ENCODE data around the gene PDZD2. TPM values are rescaled to one million over a fixed set of nuclear protein-coding genes. Genes with fewer than 3 reads are reported as not detected.

The PDZD2 gene
- total and polyA plus RNA-seq, 11 donors = 28.3 to 116 (median 80.6) TPM

DNA sequence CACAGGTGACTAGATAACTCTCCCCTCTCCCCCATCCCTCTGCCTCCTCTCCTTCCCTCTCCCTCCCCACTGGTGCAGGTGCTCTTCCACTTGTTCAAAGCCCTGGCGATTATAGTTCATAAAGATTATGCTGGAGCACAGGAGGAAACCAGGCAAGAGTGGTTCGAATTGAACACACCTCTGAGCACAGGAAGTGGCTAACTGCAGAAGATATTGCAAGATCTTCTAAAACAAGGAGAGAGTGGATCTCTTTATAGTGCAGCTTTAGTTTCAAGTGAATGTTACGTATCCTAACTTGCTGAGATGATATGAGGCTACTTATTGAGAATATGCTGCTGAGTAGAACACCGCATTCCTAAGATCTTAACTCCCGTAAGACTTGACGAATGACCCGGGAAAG lies 356.8 kb downstream of the PDZD2 start:
- WGBS, 4 donors = 86 to 92% (median 90%) methylated on average over 7 of the region's 7 CpGs

DNA sequence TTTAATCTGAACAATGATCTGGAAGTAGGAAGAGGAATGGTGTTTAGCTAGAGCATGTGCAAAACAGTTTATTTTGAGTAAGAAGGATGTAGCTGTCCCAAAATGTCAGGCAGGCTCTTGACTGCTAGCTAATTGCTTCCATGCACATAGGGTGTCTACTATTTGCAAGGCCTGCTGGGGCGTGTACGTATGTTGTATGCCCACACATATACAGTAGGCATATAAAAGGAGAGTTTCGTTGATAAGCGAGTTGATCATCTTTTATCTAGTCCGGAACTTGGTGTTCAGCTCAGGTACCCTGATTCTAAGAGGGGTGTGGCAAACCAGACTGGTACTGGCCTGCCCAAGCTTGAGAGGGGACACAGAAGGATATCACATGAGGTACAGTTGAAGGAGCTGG lies 358.0 kb downstream of the PDZD2 start:
- H3K4me1 ChIP-seq = peaks cover 0 to 17% (median 12%) of the 10 kb centered on the region in 12 donors
- intact Hi-C loops (cut with DNase I) = no loop called here
- no peaks in the 10 kb centered on the region for H3K27me3 ChIP-seq
- H3K36me3 ChIP-seq = peaks cover 0 to 47% (median 12%) of the 10 kb centered on the region in 9 donors
- 96 to 99% (median 98%) methylated on average over 5 of the region's 5 CpGs for WGBS, 4 donors
- H3K9me3 ChIP-seq = no peaks in the 10 kb centered on the region
- no peak for ATAC-seq
- TF ChIP-seq, protein P1, sequence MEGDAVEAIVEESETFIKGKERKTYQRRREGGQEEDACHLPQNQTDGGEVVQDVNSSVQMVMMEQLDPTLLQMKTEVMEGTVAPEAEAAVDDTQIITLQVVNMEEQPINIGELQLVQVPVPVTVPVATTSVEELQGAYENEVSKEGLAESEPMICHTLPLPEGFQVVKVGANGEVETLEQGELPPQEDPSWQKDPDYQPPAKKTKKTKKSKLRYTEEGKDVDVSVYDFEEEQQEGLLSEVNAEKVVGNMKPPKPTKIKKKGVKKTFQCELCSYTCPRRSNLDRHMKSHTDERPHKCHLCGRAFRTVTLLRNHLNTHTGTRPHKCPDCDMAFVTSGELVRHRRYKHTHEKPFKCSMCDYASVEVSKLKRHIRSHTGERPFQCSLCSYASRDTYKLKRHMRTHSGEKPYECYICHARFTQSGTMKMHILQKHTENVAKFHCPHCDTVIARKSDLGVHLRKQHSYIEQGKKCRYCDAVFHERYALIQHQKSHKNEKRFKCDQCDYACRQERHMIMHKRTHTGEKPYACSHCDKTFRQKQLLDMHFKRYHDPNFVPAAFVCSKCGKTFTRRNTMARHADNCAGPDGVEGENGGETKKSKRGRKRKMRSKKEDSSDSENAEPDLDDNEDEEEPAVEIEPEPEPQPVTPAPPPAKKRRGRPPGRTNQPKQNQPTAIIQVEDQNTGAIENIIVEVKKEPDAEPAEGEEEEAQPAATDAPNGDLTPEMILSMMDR (IDR thresholded peaks at IDR 0.05) = no peak
- no peak for TF ChIP-seq POLR2A (IDR thresholded peaks at IDR 0.05)
- no peak overlapping the region for H3K27ac ChIP-seq
- no peak for DNase-seq
- no peak overlapping the region for H3K4me3 ChIP-seq

More for the DNA sequence above, 356.8 kb downstream of the PDZD2 start:
- H3K4me1 ChIP-seq = peaks cover 0 to 22% (median 12%) of the 10 kb centered on the region in 12 donors
- ATAC-seq = no peak
- H3K27ac ChIP-seq = no peak overlapping the region
- H3K36me3 ChIP-seq = peaks cover 0 to 37% (median 12%) of the 10 kb centered on the region in 9 donors
- no peak for DNase-seq
- no peaks in the 10 kb centered on the region for H3K27me3 ChIP-seq
- H3K4me3 ChIP-seq = no peak overlapping the region
- intact Hi-C loops (cut with DNase I) = no loop called here
- H3K9me3 ChIP-seq = no peaks in the 10 kb centered on the region
- TF ChIP-seq, protein P1 (IDR thresholded peaks at IDR 0.05) = no peak
- no peak for TF ChIP-seq POLR2A (IDR thresholded peaks at IDR 0.05)

DNA sequence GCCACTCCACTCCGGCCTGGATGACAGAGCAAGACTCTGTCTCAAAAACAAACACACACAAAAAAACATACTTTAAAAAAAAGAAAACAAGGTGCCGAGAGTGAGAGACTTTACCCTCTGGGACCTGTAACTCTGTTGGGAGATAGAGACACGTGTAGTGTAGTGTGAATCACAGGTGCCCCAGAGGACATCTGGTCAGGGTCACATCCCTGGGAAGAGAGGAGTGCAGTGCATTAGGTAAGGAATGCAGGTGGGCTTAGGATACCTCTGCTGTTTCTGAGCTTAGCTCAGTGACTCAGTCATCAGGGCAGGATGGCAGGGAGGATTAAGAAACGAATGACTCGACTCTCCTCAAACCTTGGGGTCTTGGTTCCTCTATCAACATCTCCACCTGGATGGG lies 360.5 kb downstream of the PDZD2 start:
- peaks cover 0 to 8% (median 0%) of the 10 kb centered on the region in 12 donors for H3K4me1 ChIP-seq
- TF ChIP-seq, protein P1 (IDR thresholded peaks at IDR 0.05) = no peak
- no peak for TF ChIP-seq POLR2A (IDR thresholded peaks at IDR 0.05)
- H3K4me3 ChIP-seq = no peak overlapping the region
- DNase-seq (no peak), ATAC-seq (no peak)
- intact Hi-C loops (cut with DNase I) = no loop called here
- no peak overlapping the region for H3K27ac ChIP-seq
- no peaks in the 10 kb centered on the region for H3K27me3 ChIP-seq
- H3K36me3 ChIP-seq = peaks cover 0 to 52% (median 14%) of the 10 kb centered on the region in 9 donors
- WGBS, 4 donors = 80 to 90% (median 85%) methylated on average over 5 of the region's 5 CpGs
- H3K9me3 ChIP-seq = no peaks in the 10 kb centered on the region

DNA sequence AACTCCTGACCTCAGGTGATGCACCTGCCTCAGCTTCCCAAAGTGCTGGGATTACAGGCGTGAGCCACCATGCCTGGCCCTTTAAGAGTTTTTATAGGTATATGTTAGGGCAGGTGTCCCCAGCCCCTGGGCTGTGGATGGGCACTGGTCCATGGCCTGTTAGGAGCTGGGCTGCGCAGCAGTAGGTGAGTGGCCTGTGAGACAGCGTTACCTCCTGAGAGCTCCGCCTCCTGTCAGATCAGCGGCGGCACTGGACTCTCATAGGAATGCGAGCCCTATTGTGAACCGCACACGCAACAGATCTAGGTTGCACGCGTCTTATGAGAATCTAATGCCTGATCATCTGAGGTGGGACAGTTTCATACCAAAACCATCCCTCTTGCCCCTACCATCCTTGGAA lies 361.8 kb downstream of the PDZD2 start:
- no peak overlapping the region for H3K27ac ChIP-seq
- no peak for ATAC-seq
- no peaks in the 10 kb centered on the region for H3K27me3 ChIP-seq
- TF ChIP-seq, protein P1 (IDR thresholded peaks at IDR 0.05) = no peak
- no peak for TF ChIP-seq POLR2A (IDR thresholded peaks at IDR 0.05)
- intact Hi-C loops (cut with DNase I) = no loop called here
- H3K4me1 ChIP-seq = peaks cover 0 to 8% (median 0%) of the 10 kb centered on the region in 12 donors
- H3K9me3 ChIP-seq = no peaks in the 10 kb centered on the region
- DNase-seq = no peak
- H3K36me3 ChIP-seq = peaks cover 0 to 52% (median 17%) of the 10 kb centered on the region in 9 donors
- WGBS, 4 donors = 97 to 98% (median 98%) methylated on average over 11 of the region's 11 CpGs
- no peak overlapping the region for H3K4me3 ChIP-seq

Measured in heart left ventricle (tissue), 16 donors.